Measurements from ENCODE around the gene ANKRD13A. TPM values are rescaled to one million over a fixed set of nuclear protein-coding genes. Genes with fewer than 3 reads are reported as not detected.

The ANKRD13A gene
- total RNA-seq, 1 donor from 2014 or later: 22.5 TPM

DNA sequence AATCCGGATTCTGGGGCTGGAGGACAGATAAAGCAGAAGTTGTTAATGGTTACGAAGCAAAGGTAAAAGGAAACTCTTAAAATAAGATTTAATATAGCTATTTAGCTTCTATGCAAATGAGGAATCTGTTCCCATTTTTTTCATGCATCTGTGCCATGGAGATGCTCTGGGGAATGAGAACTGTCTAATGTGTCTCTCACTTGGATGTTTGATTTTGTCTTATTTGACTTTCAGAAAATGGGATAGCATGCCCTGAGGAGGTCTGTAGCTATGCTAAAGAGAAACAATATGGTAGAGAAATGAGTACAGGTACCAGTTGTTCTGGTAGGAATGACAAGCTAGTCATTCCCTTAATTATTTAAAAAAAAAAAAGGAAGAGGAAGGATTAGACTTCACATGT lies 24.8 kb downstream of the ANKRD13A start:
- Histone ChIP-seq H4K20me1 (ENCODE audit: insufficient read depth, low read length) (peaks cover 14% of the 10 kb centered on the region), H3K4me3 (ENCODE audit: insufficient read depth, low read depth, low read length) (no peak overlapping the region), H3K4me1 (ENCODE audit: insufficient read depth, low read length) (peaks cover 26% of the 10 kb centered on the region), H3K27ac (ENCODE audit: low read depth, low read length) (peak overlapping the region; percentile 67), H3K79me2 (ENCODE audit: insufficient read depth, low read length) (peaks cover 17% of the 10 kb centered on the region), H3K9ac (ENCODE audit: low read length) (peak overlapping the region; percentile 32), H3K9me3 (ENCODE audit: insufficient read depth, low read depth, low read length) (no peaks in the 10 kb centered on the region), H3K36me3 (ENCODE audit: insufficient read depth, low read length) (peaks cover 42% of the 10 kb centered on the region), H3K4me2 (ENCODE audit: low read length) (peak overlapping the region; percentile 46), H3K27me3 (ENCODE audit: insufficient read depth, low read length) (no peaks in the 10 kb centered on the region), H2AFZ (ENCODE audit: low read depth, low read length) (no peak overlapping the region)
- DNase-seq (ENCODE audit: low read depth): no peak
- no peaks in the 10 kb centered on the region for H3K27me3 Mint-ChIP-seq (ENCODE audit: low read depth, unreplicated experiment)
- no peak for FAIRE-seq
- TF ChIP-seq EZH2 (IDR thresholded peaks at IDR 0.05; ENCODE audit: insufficient read depth, low read length): no peak
- TF ChIP-seq, protein P1, sequence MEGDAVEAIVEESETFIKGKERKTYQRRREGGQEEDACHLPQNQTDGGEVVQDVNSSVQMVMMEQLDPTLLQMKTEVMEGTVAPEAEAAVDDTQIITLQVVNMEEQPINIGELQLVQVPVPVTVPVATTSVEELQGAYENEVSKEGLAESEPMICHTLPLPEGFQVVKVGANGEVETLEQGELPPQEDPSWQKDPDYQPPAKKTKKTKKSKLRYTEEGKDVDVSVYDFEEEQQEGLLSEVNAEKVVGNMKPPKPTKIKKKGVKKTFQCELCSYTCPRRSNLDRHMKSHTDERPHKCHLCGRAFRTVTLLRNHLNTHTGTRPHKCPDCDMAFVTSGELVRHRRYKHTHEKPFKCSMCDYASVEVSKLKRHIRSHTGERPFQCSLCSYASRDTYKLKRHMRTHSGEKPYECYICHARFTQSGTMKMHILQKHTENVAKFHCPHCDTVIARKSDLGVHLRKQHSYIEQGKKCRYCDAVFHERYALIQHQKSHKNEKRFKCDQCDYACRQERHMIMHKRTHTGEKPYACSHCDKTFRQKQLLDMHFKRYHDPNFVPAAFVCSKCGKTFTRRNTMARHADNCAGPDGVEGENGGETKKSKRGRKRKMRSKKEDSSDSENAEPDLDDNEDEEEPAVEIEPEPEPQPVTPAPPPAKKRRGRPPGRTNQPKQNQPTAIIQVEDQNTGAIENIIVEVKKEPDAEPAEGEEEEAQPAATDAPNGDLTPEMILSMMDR (IDR thresholded peaks at IDR 0.05; ENCODE audit: insufficient read depth, low read depth, low read length): no peak
- peaks cover 31% of the 10 kb centered on the region for H3K4me1 Mint-ChIP-seq (ENCODE audit: low read depth, unreplicated experiment)
- H3K4me3 Mint-ChIP-seq (ENCODE audit: unreplicated experiment): no peak overlapping the region
- H3K36me3 Mint-ChIP-seq (ENCODE audit: low read depth, unreplicated experiment): peaks cover 8% of the 10 kb centered on the region
- H3K27ac Mint-ChIP-seq (ENCODE audit: unreplicated experiment): peak overlapping the region; percentile 72
- no peaks in the 10 kb centered on the region for H3K9me3 Mint-ChIP-seq (ENCODE audit: unreplicated experiment)

DNA sequence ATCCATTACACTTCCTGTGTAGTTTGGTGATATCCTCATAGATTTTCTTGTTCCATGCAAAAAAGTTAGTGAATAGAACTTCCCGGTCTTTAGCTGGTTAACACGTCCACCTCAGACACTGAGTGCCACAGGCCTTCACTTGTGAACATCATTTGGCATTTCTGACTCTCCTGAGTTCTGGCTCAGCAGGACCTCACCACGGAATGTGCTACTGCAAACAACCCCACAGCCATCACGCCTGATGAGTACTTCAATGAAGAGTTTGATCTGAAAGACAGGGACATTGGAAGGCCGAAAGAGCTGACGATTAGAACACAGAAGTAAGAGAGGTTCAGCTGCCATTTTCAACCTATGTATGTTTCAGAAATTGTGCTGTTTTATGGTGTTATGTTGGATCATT lies 29.1 kb downstream of the ANKRD13A start:
- H3K79me2 ChIP-seq (ENCODE audit: insufficient read depth, low read length): no peaks in the 10 kb centered on the region
- no peaks in the 10 kb centered on the region for H3K27me3 Mint-ChIP-seq (ENCODE audit: low read depth, unreplicated experiment)
- peaks cover 9% of the 10 kb centered on the region for H4K20me1 ChIP-seq (ENCODE audit: insufficient read depth, low read length)
- H3K4me1 ChIP-seq (ENCODE audit: insufficient read depth, low read length): peaks cover 16% of the 10 kb centered on the region
- H3K9me3 ChIP-seq (ENCODE audit: insufficient read depth, low read depth, low read length): no peaks in the 10 kb centered on the region
- no peak overlapping the region for H3K4me3 ChIP-seq (ENCODE audit: insufficient read depth, low read depth, low read length)
- TF ChIP-seq EZH2 (IDR thresholded peaks at IDR 0.05; ENCODE audit: insufficient read depth, low read length): no peak
- TF ChIP-seq, protein P1 (IDR thresholded peaks at IDR 0.05; ENCODE audit: insufficient read depth, low read depth, low read length): no peak
- no peak for FAIRE-seq
- no peak overlapping the region for H2AFZ ChIP-seq (ENCODE audit: low read depth, low read length)
- no peak overlapping the region for H3K27ac Mint-ChIP-seq (ENCODE audit: unreplicated experiment)
- no peaks in the 10 kb centered on the region for H3K9me3 Mint-ChIP-seq (ENCODE audit: unreplicated experiment)
- peaks cover 47% of the 10 kb centered on the region for H3K36me3 ChIP-seq (ENCODE audit: insufficient read depth, low read length)
- no peak for DNase-seq (ENCODE audit: low read depth)
- H3K36me3 Mint-ChIP-seq (ENCODE audit: low read depth, unreplicated experiment): peaks cover 5% of the 10 kb centered on the region
- no peak overlapping the region for H3K4me2 ChIP-seq (ENCODE audit: low read length)
- H3K27ac ChIP-seq (ENCODE audit: low read depth, low read length): no peak overlapping the region
- peaks cover 24% of the 10 kb centered on the region for H3K4me1 Mint-ChIP-seq (ENCODE audit: low read depth, unreplicated experiment)
- H3K9ac ChIP-seq (ENCODE audit: low read length): no peak overlapping the region
- no peaks in the 10 kb centered on the region for H3K27me3 ChIP-seq (ENCODE audit: insufficient read depth, low read length)
- H3K4me3 Mint-ChIP-seq (ENCODE audit: unreplicated experiment): no peak overlapping the region

DNA sequence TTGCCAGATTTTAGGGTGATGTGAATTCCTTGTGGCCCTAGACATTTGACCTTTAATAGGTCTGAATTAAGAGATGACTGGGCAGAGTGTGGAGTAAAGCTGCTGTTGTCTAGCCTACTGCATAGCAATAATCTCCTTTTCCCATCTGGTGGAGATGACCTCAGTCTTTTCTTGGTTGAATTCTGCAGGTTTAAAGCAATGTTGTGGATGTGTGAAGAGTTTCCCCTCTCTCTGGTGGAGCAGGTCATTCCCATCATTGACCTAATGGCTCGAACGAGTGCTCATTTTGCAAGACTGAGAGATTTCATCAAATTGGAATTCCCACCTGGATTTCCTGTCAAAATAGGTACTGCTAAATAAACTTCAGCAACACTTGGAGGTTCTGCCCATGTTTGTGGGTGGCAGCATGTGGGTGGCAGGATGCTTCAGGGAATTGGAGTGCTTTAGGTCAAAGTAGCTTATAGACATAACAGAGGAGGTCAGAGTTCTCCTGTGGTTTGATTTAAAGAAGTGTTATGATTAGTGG lies 30.1 kb downstream of the ANKRD13A start:
- no peak overlapping the region for H3K27ac ChIP-seq (ENCODE audit: low read depth, low read length)
- no peak for FAIRE-seq
- peaks cover 6% of the 10 kb centered on the region for H3K4me1 ChIP-seq (ENCODE audit: insufficient read depth, low read length)
- DNase-seq (ENCODE audit: low read depth): no peak
- no peak overlapping the region for H3K4me2 ChIP-seq (ENCODE audit: low read length)
- H3K4me3 ChIP-seq (ENCODE audit: insufficient read depth, low read depth, low read length): no peak overlapping the region
- Mint-ChIP-seq H3K27me3 (ENCODE audit: low read depth, unreplicated experiment) (no peaks in the 10 kb centered on the region), H3K27ac (ENCODE audit: unreplicated experiment) (no peak overlapping the region), H3K4me3 (ENCODE audit: unreplicated experiment) (no peak overlapping the region), H3K36me3 (ENCODE audit: low read depth, unreplicated experiment) (peaks cover 11% of the 10 kb centered on the region), H3K9me3 (ENCODE audit: unreplicated experiment) (no peaks in the 10 kb centered on the region), H3K4me1 (ENCODE audit: low read depth, unreplicated experiment) (peaks cover 14% of the 10 kb centered on the region)
- peaks cover 56% of the 10 kb centered on the region for H3K36me3 ChIP-seq (ENCODE audit: insufficient read depth, low read length)
- no peak overlapping the region for H2AFZ ChIP-seq (ENCODE audit: low read depth, low read length)
- peaks cover 4% of the 10 kb centered on the region for H4K20me1 ChIP-seq (ENCODE audit: insufficient read depth, low read length)
- no peaks in the 10 kb centered on the region for H3K9me3 ChIP-seq (ENCODE audit: insufficient read depth, low read depth, low read length)
- TF ChIP-seq EZH2 (IDR thresholded peaks at IDR 0.05; ENCODE audit: insufficient read depth, low read length): no peak
- TF ChIP-seq, protein P1 (IDR thresholded peaks at IDR 0.05; ENCODE audit: insufficient read depth, low read depth, low read length): no peak
- H3K9ac ChIP-seq (ENCODE audit: low read length): no peak overlapping the region
- no peaks in the 10 kb centered on the region for H3K27me3 ChIP-seq (ENCODE audit: insufficient read depth, low read length)
- H3K79me2 ChIP-seq (ENCODE audit: insufficient read depth, low read length): peaks cover 6% of the 10 kb centered on the region

Measured in astrocyte (in vitro differentiated cells and primary cell).